Gastroesophageal sphincter (tissue), 4 donors: Measurements from ENCODE around the gene PCDHGB3. TPM values are rescaled to one million over a fixed set of nuclear protein-coding genes. Genes with fewer than 3 reads are reported as not detected.

ENCODE experiments used
- ATAC-seq: fragments of 150-250 bp; one replicate; pipeline ENCODE4 v1.9.1; 2016; ENCODE audit warnings: mild to moderate bottlenecking, moderate library complexity
- H3K27ac ChIP-seq, 4 donors: fragments of 200-600 bp; sonication (generic) in 3 of 4; 1 replicate in 3 of 4; 2 replicates in 1 of 4; pipeline ENCODE4 v1.5.1; 2016 to 2019
- H3K27me3 ChIP-seq: fragments of 200-600 bp; sonication (generic); one replicate; pipeline ENCODE4 v1.5.1; 2019
- H3K36me3 ChIP-seq, 2 donors: fragments of 200-600 bp; sonication (generic); one replicate each; pipeline ENCODE4 v1.5.1; 2019; ENCODE audit warnings: control low read depth in 1 of 2
- H3K4me1 ChIP-seq, 3 donors: fragments of 200-600 bp; sonication (generic); 1 replicate in 2 of 3; 2 replicates in 1 of 3; pipeline ENCODE4 v1.5.1; 2016 to 2019; ENCODE audit warnings: control low read depth in 2 of 3
- H3K4me3 ChIP-seq, 2 donors: fragments of 200-600 bp; sonication (generic); one replicate each; pipeline ENCODE4 v1.5.1; 2019; ENCODE audit warnings: mild to moderate bottlenecking in 1 of 2, moderate library complexity in 1 of 2
- H3K9me3 ChIP-seq, 3 donors: fragments of 200-600 bp; sonication (generic); one replicate each; pipeline ENCODE4 v1.5.1; 2017 to 2019; ENCODE audit warnings: control low read depth in 2 of 3
- CTCF ChIP-seq, 4 experiments: fragments of 200-600 bp in 2 of 4; fragments of 450-650 bp in 2 of 4; sonication (generic) in 1 of 4; IDR thresholded peaks; one replicate each; pipeline ENCODE4 v1.5.1; 2017 to 2019; ENCODE audit warnings: antibody characterized with exemption in 4 of 4, mild to moderate bottlenecking in 2 of 4, moderate library complexity in 2 of 4
- EP300 ChIP-seq: sonication (generic); formaldehyde crosslinking; IDR thresholded peaks from one replicate; pipeline ENCODE4 v1.6.1; 2017; ENCODE audit warnings: antibody characterized with exemption, mild to moderate bottlenecking
- POLR2A ChIP-seq, 2 donors: fragments of 450-650 bp; IDR thresholded peaks; one replicate each; pipeline ENCODE4 v1.6.1; 2017; ENCODE audit warnings: antibody characterized with exemption in 2 of 2, mild to moderate bottlenecking in 2 of 2, moderate library complexity in 1 of 2
- POLR2AphosphoS5 ChIP-seq: sonication (generic); formaldehyde crosslinking; IDR thresholded peaks from one replicate; pipeline ENCODE4 v1.6.1; 2017; ENCODE audit warnings: antibody characterized with exemption
- WGBS, 2 donors: methylation state at CpG; one replicate each; pipeline ENCODE4 v1.1.5; 2018; ENCODE audit warnings: low coverage in 1 of 2; 5-methylcytosine and 5-hydroxymethylcytosine counted together
- total RNA-seq, 4 donors: library from RNA; depleted of rRNA; stranded (reverse); fragments of >200 nt; gene quantifications; one replicate each; pipeline ENCODE4 v1.1.0, GENCODE V29; 2016

Gene PCDHGB3
- total RNA-seq, 4 donors from 2014 or later: 1.5 to 10.0 (median 4.7) TPM

GRCh38 chr5:141419074-141419880 lies 49.2 kb downstream of the PCDHGB3 start:
- ATAC-seq: no peak
- Histone ChIP-seq H3K4me1 (peaks cover 0 to 23% (median 0%) of the 10 kb centered on the region in 3 donors), H3K27me3 (no peaks in the 10 kb centered on the region), H3K36me3 (peaks cover 0 to 14% of the 10 kb centered on the region in 2 donors), H3K4me3 (no peak overlapping the region), H3K27ac (no peak overlapping the region), H3K9me3 (peaks cover 0 to 98% (median 12%) of the 10 kb centered on the region in 3 donors)
- WGBS, 2 donors: 18 to 46% methylated on average over 6 to 7 of the region's 74 CpGs
- TF ChIP-seq POLR2AphosphoS5 (no peak), EP300 (no peak), POLR2A (IDR thresholded peaks at IDR 0.05) (no peak), CTCF (IDR thresholded peaks at IDR 0.05) (no peak)

GRCh38 chr5:141420855-141421488 lies 50.9 kb downstream of the PCDHGB3 start, which contains the start of gene PCDHGA11:
Gene PCDHGA11 (plus strand): TSS chr5:141421051. CDS start chr5:141421228, 177 bp downstream.
- H3K4me3 ChIP-seq: peak within 1 kb of the TSS in 1 of 2 donors; percentile 41

GRCh38 chr5:141421489-141421855 lies 51.4 kb downstream of the PCDHGB3 start:
- Histone ChIP-seq H3K27me3 (no peaks in the 10 kb centered on the region), H3K4me1 (peaks cover 0 to 23% (median 0%) of the 10 kb centered on the region in 3 donors), H3K27ac (no peak overlapping the region), H3K9me3 (peaks cover 0 to 99% (median 13%) of the 10 kb centered on the region in 3 donors), H3K4me3 (peak overlapping the region in 1 of 2 donors; percentile 41), H3K36me3 (peaks cover 0 to 21% of the 10 kb centered on the region in 2 donors)
- WGBS, 2 donors: 0 to 10% methylated on average over 2 to 6 of the region's 13 CpGs
- TF ChIP-seq EP300 (no peak), POLR2A (IDR thresholded peaks at IDR 0.05) (no peak), CTCF (IDR thresholded peaks at IDR 0.05) (no peak), POLR2AphosphoS5 (no peak)
- ATAC-seq: no peak

More at GRCh38 chr5:141420855-141421488, 50.9 kb downstream of the PCDHGB3 start, which contains the start of gene PCDHGA11:
- ATAC-seq: peak; percentile 43
- Histone ChIP-seq H3K27me3 (no peaks in the 10 kb centered on the region), H3K9me3 (peaks cover 0 to 99% (median 12%) of the 10 kb centered on the region in 3 donors), H3K4me1 (peaks cover 0 to 23% (median 0%) of the 10 kb centered on the region in 3 donors), H3K36me3 (peaks cover 0 to 16% of the 10 kb centered on the region in 2 donors), H3K27ac (no peak within 1 kb of the TSS)
- TF ChIP-seq POLR2A (IDR thresholded peaks at IDR 0.05) (no peak), EP300 (no peak), POLR2AphosphoS5 (no peak), CTCF (IDR thresholded peaks at IDR 0.05) (peak in 3 of 4 experiments; percentile 19 to 36 (median 27))
- 15 to 20% methylated on average over 24 to 28 of the region's 42 CpGs for WGBS, 2 donors

Other genes with a start within 250 kb of the PCDHGB3 start
- 1 to 10 TPM; 2.8 to 5.6 (median 4.8) TPM for gene PCDHB4, start 248.4 kb upstream of the PCDHGB3 start, total RNA-seq
- gene PCDHB5, start 235.0 kb upstream of the PCDHGB3 start, total RNA-seq: 1 to 10 TPM; 3.2 to 8.6 (median 5.8) TPM
- 1 to 10 TPM; 1.0 to 2.0 (median 1.5) TPM for gene PCDHB6, start 220.2 kb upstream of the PCDHGB3 start, total RNA-seq
- gene PCDHB7, start 197.6 kb upstream of the PCDHGB3 start, total RNA-seq: 1 to 10 TPM; 1.7 to 3.0 (median 2.4) TPM
- 1 to 10 TPM in 3 of 4 donors, under 1 TPM in 1; 0.27 to 1.5 (median 1.2) TPM for gene PCDHB8, start 192.5 kb upstream of the PCDHGB3 start, total RNA-seq
- gene PCDHB16, start 187.9 kb upstream of the PCDHGB3 start, total RNA-seq: 1 to 10 TPM; 4.4 to 5.2 (median 4.8) TPM
- 10 to 100 TPM in 1 of 4 donors, 1 to 10 TPM in 3; 1.9 to 10.9 (median 3.0) TPM for gene PCDHB9, start 183.1 kb upstream of the PCDHGB3 start, total RNA-seq
- 1 to 10 TPM; 3.0 to 6.4 (median 4.1) TPM for gene PCDHB10, start 177.9 kb upstream of the PCDHGB3 start, total RNA-seq
- 1 to 10 TPM in 3 of 4 donors, under 1 TPM in 1; 0.99 to 5.4 (median 3.0) TPM for gene PCDHB11, start 170.6 kb upstream of the PCDHGB3 start, total RNA-seq
- gene PCDHB12, start 161.5 kb upstream of the PCDHGB3 start, total RNA-seq: 1 to 10 TPM in 3 of 4 donors, under 1 TPM in 1; 0.67 to 5.1 (median 3.4) TPM
- gene PCDHB13, start 156.3 kb upstream of the PCDHGB3 start, total RNA-seq: 10 to 100 TPM in 1 of 4 donors, 1 to 10 TPM in 3; 2.7 to 11.7 (median 6.1) TPM
- 10 to 100 TPM in 1 of 4 donors, 1 to 10 TPM in 3; 5.4 to 12.8 (median 7.8) TPM for gene PCDHB14, start 146.9 kb upstream of the PCDHGB3 start, total RNA-seq
- 1 to 10 TPM; 3.2 to 6.6 (median 4.1) TPM for gene PCDHB15, start 124.8 kb upstream of the PCDHGB3 start, total RNA-seq
- 1 to 10 TPM in 2 of 4 donors, not detected in 2; 1.2 to 3.1 TPM for gene SLC25A2, start 66.2 kb upstream of the PCDHGB3 start, total RNA-seq
- 10 to 100 TPM; 58.7 to 75.9 (median 61.4) TPM for gene TAF7, start 49.5 kb upstream of the PCDHGB3 start, total RNA-seq
- 1 to 10 TPM in 2 of 4 donors, under 1 TPM in 2; 0.67 to 1.3 (median 1.1) TPM for gene PCDHGA1, start 39.7 kb upstream of the PCDHGB3 start, total RNA-seq
- 1 to 10 TPM; 3.2 to 5.6 (median 4.4) TPM for gene PCDHGA2, start 31.5 kb upstream of the PCDHGB3 start, total RNA-seq
- gene PCDHGA3, start 26.4 kb upstream of the PCDHGB3 start, total RNA-seq: 1 to 10 TPM; 1.3 to 5.7 (median 2.8) TPM
- gene PCDHGB1, start 20.1 kb upstream of the PCDHGB3 start, total RNA-seq: 1 to 10 TPM; 2.0 to 9.5 (median 4.2) TPM
- 10 to 100 TPM in 1 of 4 donors, 1 to 10 TPM in 3; 2.4 to 12.0 (median 6.3) TPM for gene PCDHGA4, start 15.2 kb upstream of the PCDHGB3 start, total RNA-seq
- 10 to 100 TPM in 1 of 4 donors, 1 to 10 TPM in 3; 2.7 to 15.6 (median 4.1) TPM for gene PCDHGB2, start 10.2 kb upstream of the PCDHGB3 start, total RNA-seq
- gene PCDHGA5, start 6.1 kb upstream of the PCDHGB3 start, total RNA-seq: 10 to 100 TPM in 1 of 4 donors, 1 to 10 TPM in 3; 2.6 to 12.5 (median 4.8) TPM
- gene PCDHGA6, start 3.6 kb downstream of the PCDHGB3 start, total RNA-seq: 10 to 100 TPM in 1 of 4 donors, 1 to 10 TPM in 3; 2.0 to 11.1 (median 5.7) TPM
- gene PCDHGA7, start 12.5 kb downstream of the PCDHGB3 start, total RNA-seq: 10 to 100 TPM in 1 of 4 donors, 1 to 10 TPM in 3; 2.7 to 14.3 (median 7.6) TPM
- 10 to 100 TPM in 1 of 4 donors, 1 to 10 TPM in 3; 3.1 to 14.8 (median 6.0) TPM for gene PCDHGB4, start 17.5 kb downstream of the PCDHGB3 start, total RNA-seq
- gene PCDHGA8, start 22.4 kb downstream of the PCDHGB3 start, total RNA-seq: 1 to 10 TPM; 3.0 to 6.8 (median 3.6) TPM
- 10 to 100 TPM in 2 of 4 donors, 1 to 10 TPM in 2; 4.0 to 12.9 (median 9.8) TPM for gene PCDHGB5, start 27.7 kb downstream of the PCDHGB3 start, total RNA-seq
- gene PCDHGA9, start 32.5 kb downstream of the PCDHGB3 start, total RNA-seq: 1 to 10 TPM; 3.3 to 8.6 (median 5.9) TPM
- gene PCDHGB6, start 37.8 kb downstream of the PCDHGB3 start, total RNA-seq: 10 to 100 TPM in 1 of 4 donors, 1 to 10 TPM in 3; 5.7 to 11.7 (median 6.5) TPM
- gene PCDHGA10, start 42.7 kb downstream of the PCDHGB3 start, total RNA-seq: 1 to 10 TPM; 2.9 to 8.2 (median 4.7) TPM
- gene PCDHGB7, start 47.4 kb downstream of the PCDHGB3 start, total RNA-seq: 10 to 100 TPM; 12.3 to 19.3 (median 15.3) TPM
- 10 to 100 TPM in 1 of 4 donors, 1 to 10 TPM in 3; 1.9 to 12.3 (median 3.9) TPM for gene PCDHGA11, start 50.8 kb downstream of the PCDHGB3 start, total RNA-seq
- 10 to 100 TPM in 1 of 4 donors, 1 to 10 TPM in 3; 5.3 to 15.4 (median 9.8) TPM for gene PCDHGA12, start 60.3 kb downstream of the PCDHGB3 start, total RNA-seq
- 10 to 100 TPM; 52.6 to 95.6 (median 63.2) TPM for gene PCDHGC3, start 105.7 kb downstream of the PCDHGB3 start, total RNA-seq
- gene PCDHGC4, start 114.8 kb downstream of the PCDHGB3 start, total RNA-seq: 10 to 100 TPM in 1 of 4 donors, 1 to 10 TPM in 2, under 1 TPM in 1; 0.10 to 12.9 (median 2.4) TPM
- 1 to 10 TPM in 3 of 4 donors, under 1 TPM in 1; 0.07 to 5.1 (median 1.8) TPM for gene PCDHGC5, start 118.8 kb downstream of the PCDHGB3 start, total RNA-seq
- 10 to 100 TPM; 35.2 to 62.3 (median 53.4) TPM for gene DIAPH1, start 248.8 kb downstream of the PCDHGB3 start, total RNA-seq